Measurements from ENCODE around the gene SKP1.

DNA sequence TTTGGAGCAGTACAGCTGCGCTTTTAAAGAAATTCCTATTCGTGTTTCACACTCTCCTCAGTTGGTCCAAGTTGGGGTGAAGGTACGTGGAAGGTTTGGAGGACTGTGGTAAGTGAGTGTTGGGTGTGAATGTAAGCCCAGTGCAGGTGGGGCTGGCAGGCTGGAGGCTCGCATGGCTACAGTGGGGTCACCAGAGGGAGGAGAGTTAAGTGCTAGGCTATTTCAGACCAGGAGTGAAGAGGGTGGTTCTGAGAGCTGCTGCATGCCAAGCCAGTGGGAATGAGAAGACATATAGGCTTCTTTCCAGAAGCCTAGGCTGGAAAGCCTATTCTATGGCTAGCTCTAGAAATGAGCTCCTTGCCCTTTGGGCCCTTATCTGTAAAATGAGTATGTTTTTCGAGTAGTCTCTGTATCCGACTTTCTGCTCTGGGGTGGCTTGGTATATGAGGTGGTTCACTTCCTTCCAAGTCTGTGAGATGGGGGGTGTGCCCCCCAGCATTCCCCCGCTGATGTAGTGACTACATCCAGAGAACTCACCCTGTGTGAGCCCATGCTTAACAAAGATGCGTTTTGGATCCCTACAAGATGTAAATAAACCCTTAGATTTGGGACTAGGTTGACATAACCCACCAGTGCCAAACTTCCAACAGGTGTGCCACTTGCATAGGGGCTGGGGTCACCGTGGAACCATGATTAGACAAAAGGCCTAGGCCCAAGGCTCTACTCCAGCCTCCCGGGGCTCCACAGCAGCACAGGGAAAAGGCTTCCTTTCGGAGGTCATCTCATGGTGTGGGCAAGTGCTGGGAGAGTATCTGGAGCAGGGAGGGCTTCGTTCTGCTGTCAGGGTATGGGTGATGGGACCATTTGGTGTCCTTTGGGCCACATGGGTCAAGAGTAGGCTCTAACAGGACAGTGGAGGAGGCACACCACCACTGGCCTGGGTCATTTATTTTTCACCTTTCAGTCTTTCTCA lies 59.7 kb downstream of the SKP1 start:
- TF ChIP-seq POLR2AphosphoS5 (IDR thresholded peaks at IDR 0.05; ENCODE audit: low read depth, low read length) (no peak), TAF1 (IDR thresholded peaks at IDR 0.05; ENCODE audit: borderline replicate concordance, low read depth, low read length) (no peak), POLR2A (IDR thresholded peaks at IDR 0.05; ENCODE audit: low read depth, low read length) (no peak)
